Uterus (tissue), 2 donors: ENCODE data around the gene SPEF2.

Experiments used
- CTCF ChIP-seq, 4 experiments: fragments of 200-600 bp in 2 of 4; fragments of 450-650 bp in 2 of 4; sonication (generic) in 2 of 4; IDR thresholded peaks; one replicate each; pipeline ENCODE4 v1.5.1; 2016 to 2019; ENCODE audit warnings: antibody characterized with exemption in 4 of 4, mild to moderate bottlenecking in 2 of 4, moderate library complexity in 1 of 4
- POLR2A ChIP-seq, 2 donors: fragments of 450-650 bp; IDR thresholded peaks; one replicate each; pipeline ENCODE4 v1.6.1; 2016; ENCODE audit warnings: antibody characterized with exemption in 2 of 2, mild to moderate bottlenecking in 1 of 2, moderate library complexity in 1 of 2

- TF ChIP-seq POLR2A (IDR thresholded peaks at IDR 0.05) (no peak), CTCF (IDR thresholded peaks at IDR 0.05) (no peak)
Observed at GRCh38 chr5:35681911-35682310, 64.2 kb downstream of the SPEF2 start.
